Transverse colon (tissue), 4 donors: ENCODE measurements around the gene WWOX.

ENCODE experiments used
- CTCF ChIP-seq, 5 experiments: fragments of 200-600 bp in 3 of 5; fragments of 450-650 bp in 2 of 5; sonication (generic) in 3 of 5; IDR thresholded peaks; 1 replicate in 2 of 5; 2 replicates in 3 of 5; pipeline ENCODE4 v1.5.1; 2016 to 2017; ENCODE audit warnings: antibody characterized with exemption in 5 of 5, inconsistent platforms in 3 of 5, mild to moderate bottlenecking in 2 of 5, moderate library complexity in 1 of 5
- EP300 ChIP-seq: sonication (generic); formaldehyde crosslinking; IDR thresholded peaks from one replicate; pipeline ENCODE4 v1.6.1; 2017; ENCODE audit warnings: antibody characterized with exemption, low read depth
- POLR2A ChIP-seq: fragments of 450-650 bp; IDR thresholded peaks from one replicate; pipeline ENCODE4 v1.6.1; 2016; ENCODE audit warnings: antibody characterized with exemption, mild to moderate bottlenecking, moderate library complexity
- POLR2AphosphoS5 ChIP-seq, 3 donors: sonication (generic); formaldehyde crosslinking; IDR thresholded peaks; one replicate each; pipeline ENCODE4 v1.6.1; 2016; ENCODE audit warnings: antibody characterized with exemption in 3 of 3

GRCh38 chr16:78738557-78738956, 639.1 kb downstream of the WWOX start:
- TF ChIP-seq CTCF (IDR thresholded peaks at IDR 0.05) (no peak), EP300 (no peak), POLR2A (no peak), POLR2AphosphoS5 (IDR thresholded peaks at IDR 0.05) (no peak)
